GM10248 (cell line): ENCODE data around the gene OMP.

Source experiments
- CTCF ChIA-PET: fragments of 300-600 bp; sonication (Branson Sonifier 250); formaldehyde crosslinking; extraction: SDS; loops from one replicate; lab custom pipeline; 2021; ENCODE audit warnings: antibody characterized with exemption; lab: Yijun Ruan, JAX
- POLR2A ChIA-PET: fragments of 350-650 bp; sonication (Branson Sonifier 250); formaldehyde crosslinking; extraction: SDS; loops from one replicate; lab custom pipeline; 2020; ENCODE audit warnings: antibody characterized with exemption; lab: Yijun Ruan, JAX
- DNase-seq: peaks from one replicate; pipeline ENCODE4 v3.0.0; 2012; ENCODE audit errors: extremely low spot score
- TF ChIP-seq, protein P1 (sequence below): IDR thresholded peaks from 2 replicates; pipeline ENCODE4 v1.5.1; 2012; ENCODE audit warnings: mild to moderate bottlenecking, low read depth; ENCODE audit errors: extremely low read depth, missing control alignments, control extremely low read depth

Gene OMP

DNA sequence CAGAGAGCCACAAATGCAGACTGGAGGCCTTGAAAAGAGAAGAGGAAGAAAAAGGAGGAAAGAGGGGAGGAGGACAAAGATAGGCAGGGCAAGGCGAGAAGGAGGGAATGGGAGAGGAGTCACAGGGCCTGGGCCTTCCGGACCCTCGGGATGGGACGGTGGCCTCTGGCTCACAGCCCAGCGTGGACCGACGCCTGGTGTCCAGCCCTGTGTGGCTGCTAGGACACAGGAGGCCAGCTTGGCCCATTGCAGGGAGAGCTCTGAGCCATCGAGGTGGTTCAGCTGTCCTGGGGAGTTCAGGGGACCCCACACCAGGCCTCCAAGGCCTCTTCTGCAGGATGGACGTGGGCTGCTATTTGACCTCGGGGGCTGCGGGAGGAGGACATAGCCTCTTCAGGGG, 34.8 kb downstream of the OMP start:
- CTCF ChIA-PET: interaction anchor here (1.4 to 2.6 kb wide), 2 partner anchors 10 to 14 kb away, joined by 3 to 13 read pairs; partner anchors contain the start of gene MYO7A
- no peak for DNase-seq
- POLR2A ChIA-PET: no interaction called here
- TF ChIP-seq, protein P1, sequence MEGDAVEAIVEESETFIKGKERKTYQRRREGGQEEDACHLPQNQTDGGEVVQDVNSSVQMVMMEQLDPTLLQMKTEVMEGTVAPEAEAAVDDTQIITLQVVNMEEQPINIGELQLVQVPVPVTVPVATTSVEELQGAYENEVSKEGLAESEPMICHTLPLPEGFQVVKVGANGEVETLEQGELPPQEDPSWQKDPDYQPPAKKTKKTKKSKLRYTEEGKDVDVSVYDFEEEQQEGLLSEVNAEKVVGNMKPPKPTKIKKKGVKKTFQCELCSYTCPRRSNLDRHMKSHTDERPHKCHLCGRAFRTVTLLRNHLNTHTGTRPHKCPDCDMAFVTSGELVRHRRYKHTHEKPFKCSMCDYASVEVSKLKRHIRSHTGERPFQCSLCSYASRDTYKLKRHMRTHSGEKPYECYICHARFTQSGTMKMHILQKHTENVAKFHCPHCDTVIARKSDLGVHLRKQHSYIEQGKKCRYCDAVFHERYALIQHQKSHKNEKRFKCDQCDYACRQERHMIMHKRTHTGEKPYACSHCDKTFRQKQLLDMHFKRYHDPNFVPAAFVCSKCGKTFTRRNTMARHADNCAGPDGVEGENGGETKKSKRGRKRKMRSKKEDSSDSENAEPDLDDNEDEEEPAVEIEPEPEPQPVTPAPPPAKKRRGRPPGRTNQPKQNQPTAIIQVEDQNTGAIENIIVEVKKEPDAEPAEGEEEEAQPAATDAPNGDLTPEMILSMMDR: no peak

DNA sequence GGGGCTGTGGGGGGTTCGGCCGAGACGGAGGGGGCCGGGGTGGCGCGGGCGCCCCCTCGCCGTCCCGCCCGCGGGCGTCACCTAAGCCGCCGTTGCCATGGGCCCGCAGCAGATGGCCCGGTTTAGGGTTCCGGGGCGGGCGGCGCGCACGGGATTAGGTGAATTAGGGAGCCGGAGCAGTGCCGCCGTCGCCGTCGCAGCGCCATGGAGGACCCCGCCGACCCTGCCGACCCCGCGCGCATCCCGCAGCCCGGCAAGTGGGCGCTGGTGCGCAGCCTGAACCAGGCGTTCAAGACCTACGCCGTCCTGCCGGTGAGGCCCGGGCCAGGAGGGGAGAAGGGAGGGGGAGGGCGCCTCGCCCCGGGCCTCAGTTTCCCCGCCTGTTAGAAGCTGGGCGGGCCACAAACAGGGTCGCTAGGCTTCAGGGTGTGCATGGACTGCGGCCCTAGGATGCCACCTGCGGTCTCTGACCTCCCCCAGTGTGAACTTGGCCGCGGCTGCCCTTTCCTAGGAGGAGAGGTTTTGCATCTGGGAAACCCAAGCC, 35.5 kb downstream of the OMP start:
- CTCF ChIA-PET: interaction anchor here (2.6 kb wide), 1 partner anchor 11 kb away, joined by 13 read pairs; the partner anchor contains the start of gene MYO7A
- TF ChIP-seq, protein P1: no peak
- POLR2A ChIA-PET: no interaction called here
- no peak for DNase-seq

DNA sequence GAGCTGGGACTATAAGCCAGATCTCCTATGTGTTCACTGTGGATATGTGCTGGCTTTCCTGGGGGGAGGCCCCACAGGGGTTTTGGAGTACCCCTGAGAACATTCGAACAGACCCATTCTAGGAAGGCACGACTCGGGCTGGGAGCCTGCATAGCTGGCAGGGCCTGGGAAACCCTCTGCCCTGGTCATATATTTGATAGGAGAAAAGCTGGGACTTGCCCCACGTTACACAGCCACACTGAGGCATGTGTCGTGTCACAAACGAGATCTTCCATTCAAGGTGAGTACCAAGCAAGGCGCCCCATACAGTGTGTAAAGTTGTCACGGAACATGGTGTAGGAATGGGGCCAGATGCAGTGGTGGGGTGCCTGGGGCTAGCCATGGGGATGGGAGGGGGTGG, 36.6 kb downstream of the OMP start:
- ChIA-PET POLR2A (no interaction called here), CTCF (interaction anchor here (1.1 to 1.7 kb wide), 2 partner anchors 12 to 49 kb away, joined by 4 to 11 read pairs; no protein-coding TSS in a partner anchor)
- DNase-seq: no peak
- TF ChIP-seq, protein P1: no peak

DNA sequence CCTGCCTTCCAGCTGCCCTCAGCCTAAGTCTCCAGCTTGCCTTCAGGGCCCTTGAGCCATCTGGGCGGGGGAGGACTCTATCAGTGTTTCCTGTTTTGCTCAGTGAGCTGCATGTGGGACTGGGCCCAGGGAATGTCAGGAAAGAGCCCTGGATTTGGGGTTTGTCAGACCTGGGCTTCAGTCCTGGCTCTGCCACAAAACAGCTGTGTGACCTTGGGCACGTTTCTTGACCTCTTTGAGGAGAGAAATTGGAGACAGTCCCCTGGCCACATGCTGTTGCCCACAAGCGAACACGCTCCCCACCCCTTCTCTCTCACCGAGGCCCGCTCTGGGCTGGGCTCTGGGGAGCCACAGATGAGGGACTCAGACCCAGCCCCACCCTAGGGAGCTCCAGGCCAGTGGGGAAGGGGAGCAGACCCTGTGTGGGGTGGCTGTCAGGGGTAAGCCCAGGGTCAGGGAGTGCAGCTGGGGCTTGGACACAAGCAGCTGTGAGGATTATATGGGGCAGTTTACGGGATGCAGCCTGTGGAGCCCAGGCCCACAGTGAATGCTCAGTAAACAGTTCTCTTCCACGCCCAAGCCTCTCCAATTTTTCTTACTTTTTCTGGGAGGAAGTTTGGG, 37.7 kb downstream of the OMP start:
- ChIA-PET POLR2A (no interaction called here), CTCF (interaction anchor here (0.6 to 1.7 kb wide), 3 partner anchors 13 to 332 kb away, joined by 3 to 11 read pairs (median 4); no protein-coding TSS in a partner anchor)
- no peak for DNase-seq
- TF ChIP-seq, protein P1: no peak

DNA sequence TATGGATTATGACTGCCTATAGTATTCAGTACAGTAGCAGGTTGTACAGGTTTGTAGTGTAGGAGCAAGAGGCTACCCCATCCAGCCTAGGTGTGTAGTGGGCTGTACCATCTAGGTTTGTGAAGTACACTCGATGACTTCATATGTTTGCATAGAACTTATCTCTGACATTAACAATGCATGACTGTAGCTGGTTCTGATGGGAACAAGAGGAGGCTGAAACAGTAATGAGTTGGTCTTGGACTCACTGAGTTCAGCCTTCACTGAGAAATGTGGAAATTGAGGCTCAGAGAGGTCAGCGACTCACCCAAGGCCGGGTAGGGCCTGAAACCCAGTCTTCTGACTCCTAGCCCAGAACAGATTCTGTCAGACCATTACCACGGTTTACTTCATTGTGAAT, 38.4 kb downstream of the OMP start:
- ChIA-PET CTCF (no interaction called here), POLR2A (no interaction called here)
- TF ChIP-seq, protein P1: no peak
- DNase-seq: no peak

DNA sequence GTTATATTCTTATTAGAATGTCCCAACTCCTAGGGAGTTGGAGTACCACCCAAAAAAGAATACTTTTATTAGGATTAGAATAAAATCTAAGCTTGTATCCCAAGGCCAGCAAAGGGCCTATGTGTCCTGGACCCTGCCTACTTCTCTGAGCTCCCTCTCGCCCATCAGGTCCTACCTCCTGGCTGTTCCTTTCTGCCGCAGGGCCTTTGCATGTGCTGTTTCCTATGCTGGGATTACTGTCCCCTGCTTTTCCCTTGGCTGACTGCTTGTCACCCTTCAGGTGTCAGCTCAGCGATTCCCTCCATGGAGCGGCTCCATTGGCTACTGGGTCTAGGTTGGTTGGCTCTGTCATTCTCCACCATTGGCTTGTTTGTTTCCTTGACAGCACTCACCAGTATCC, 38.8 kb downstream of the OMP start:
- TF ChIP-seq, protein P1: no peak
- no peak for DNase-seq
- ChIA-PET CTCF (interaction anchor here (1.3 kb wide), 1 partner anchor 407 kb away, joined by 3 read pairs; no protein-coding TSS in a partner anchor), POLR2A (no interaction called here)
